K562 (cell line): ENCODE measurements around the gene RAD21L1. TPM values are rescaled to one million over a fixed set of nuclear protein-coding genes. Genes with fewer than 3 reads are reported as not detected.

Source experiments
- HSF4 ChIP-seq: fragments of 250-450 bp; sonication (Bioruptor Pico); IDR thresholded peaks from 2 replicates; pipeline ENCODE4 v2.1.2; 2022; ENCODE audit warnings: mild to moderate bottlenecking, moderate library complexity, borderline replicate concordance
- KDM5B ChIP-seq: fragments of 200-600 bp; sonication (generic); IDR thresholded peaks from 2 replicates; pipeline ENCODE4 v1.6.1; 2012; ENCODE audit warnings: low read depth, mild to moderate bottlenecking, moderate library complexity, low read length, control low read depth, inconsistent platforms; ENCODE audit not compliant: insufficient replicate concordance
- NONO ChIP-seq, 2 experiments: fragments of 200-400 bp in 1 of 2; fragments of 450-650 bp in 1 of 2; formaldehyde crosslinking in 1 of 2; IDR thresholded peaks; 2 replicates each; pipeline ENCODE4 v1.6.1; 2017; ENCODE audit warnings: low read depth in 2 of 2, mild to moderate bottlenecking in 2 of 2, moderate library complexity in 2 of 2, low read length in 1 of 2
- NR3C1 ChIP-seq: sonication (generic); formaldehyde crosslinking; IDR thresholded peaks from 2 replicates; pipeline ENCODE4 v1.8.1; 2022; ENCODE audit warnings: missing genetic modification reagents
- PHF8 ChIP-seq: fragments of 200-600 bp; sonication (generic); IDR thresholded peaks from 2 replicates; pipeline ENCODE4 v1.6.1; 2012; ENCODE audit warnings: mixed run types, mild to moderate bottlenecking, inconsistent platforms, low read length, moderate library complexity, borderline replicate concordance
- ZFPM2 ChIP-seq: fragments of 250-450 bp; sonication (Bioruptor Pico); IDR thresholded peaks from 2 replicates; pipeline ENCODE4 v1.5.1; 2022; ENCODE audit warnings: mild to moderate bottlenecking
- ZNF444 ChIP-seq: fragments of 250-450 bp; sonication (Bioruptor Pico); IDR thresholded peaks from 2 replicates; pipeline ENCODE4 v1.4.0; 2020; ENCODE audit warnings: mild to moderate bottlenecking, moderate library complexity
- ZNF695 ChIP-seq: fragments of 450-650 bp; formaldehyde crosslinking; IDR thresholded peaks from 2 replicates; pipeline ENCODE4 v1.4.0; 2020; ENCODE audit warnings: mild to moderate bottlenecking, moderate library complexity
- polyA plus RNA-seq, 8 experiments: library from polyadenylated mRNA; depleted of rRNA in 4 of 8; stranded (reverse) in 5 of 8; unstranded in 3 of 8; fragments of >200 nt; fragmentation: Nextera tagmentation in 2 of 8; fragmentation: Illumina TruSeq in 1 of 8; extraction: Ambion mirVana in 2 of 8; extraction: Trizol in 1 of 8; gene quantifications; 2 replicates each; pipeline versions ENCODE4 v1.2.1 to v1.2.3, GENCODE V29; 2011 to 2014; ENCODE audit warnings: inconsistent platforms in 1 of 8, missing spikeins in 1 of 8
- total RNA-seq, 7 experiments: library from RNA; depleted of rRNA in 6 of 7; stranded (reverse); fragments of >200 nt in 6 of 7; fragmentation: Illumina TruSeq in 2 of 7; extraction: Trizol in 2 of 7; gene quantifications; 2 replicates each; pipeline versions ENCODE4 v1.2.1 to v1.2.3, GENCODE V29; 2011 to 2021; ENCODE audit warnings: low replicate concordance in 1 of 7
- TF ChIP-seq, protein P1 (sequence below): fragments of 450-650 bp; IDR thresholded peaks from 2 replicates; pipeline ENCODE4 v1.6.1; 2017; ENCODE audit warnings: antibody characterized with exemption, mild to moderate bottlenecking
- TF ChIP-seq, protein P2 (sequence below), 2 experiments: IDR thresholded peaks; 2 replicates each; pipeline ENCODE4 v1.6.1; 2011; ENCODE audit warnings: borderline replicate concordance in 1 of 2, control low read depth in 1 of 2, low read depth in 1 of 2, low read length in 1 of 2, mild to moderate bottlenecking in 1 of 2, mixed read lengths in 1 of 2, moderate library complexity in 1 of 2; ENCODE audit not compliant: insufficient read depth in 1 of 2, insufficient read length in 1 of 2, poor library complexity in 1 of 2, severe bottlenecking in 1 of 2; ENCODE audit errors: extremely low read depth in 1 of 2
- TF ChIP-seq, protein P3 (sequence below): IDR thresholded peaks from 2 replicates; pipeline ENCODE4 v1.6.1; 2011; ENCODE audit not compliant: insufficient read length; ENCODE audit errors: extremely low read depth

The RAD21L1 gene
- total and polyA plus RNA-seq, 9 of the 15 experiments (the other 6 are each of a cell fraction or from before 2014, with no cell fraction given), result 0.17 to 1.7 (median 0.45) TPM; not detected in 1

DNA sequence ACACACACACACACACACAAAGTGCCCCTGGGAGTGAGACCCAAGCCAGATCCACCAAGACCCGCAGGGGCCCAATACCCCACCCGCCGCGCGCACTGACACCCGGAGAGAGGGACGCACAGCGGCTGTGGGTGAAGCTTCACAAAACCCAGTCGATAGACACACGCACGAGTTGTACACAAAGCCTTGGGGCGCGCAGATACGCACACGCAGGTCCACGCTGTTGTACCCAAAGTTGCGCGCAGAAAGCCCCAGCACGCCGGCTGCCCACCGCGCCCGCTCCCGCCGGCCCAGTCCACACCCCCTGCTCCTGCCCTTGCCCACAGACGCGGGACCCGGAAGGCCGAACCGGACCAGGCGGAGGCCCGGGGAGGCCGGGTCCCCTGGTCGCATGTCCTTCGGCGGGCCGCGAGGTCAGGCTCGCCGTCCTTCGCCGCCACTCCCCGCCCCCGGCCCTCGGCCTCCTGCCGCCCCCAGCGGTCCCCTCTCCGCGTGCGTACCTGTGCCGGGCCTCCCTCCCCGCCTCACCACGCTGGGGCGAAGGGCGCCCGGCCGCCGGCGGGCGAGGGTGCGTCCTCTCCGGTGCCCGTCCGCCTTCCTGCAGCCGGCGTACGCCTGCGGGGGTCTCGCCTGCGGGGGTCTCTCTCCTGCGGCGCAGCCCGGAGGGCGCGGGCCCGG is 41.1 kb upstream of the RAD21L1 start, which contains the start of gene TMEM74B (continued):
- TF ChIP-seq, protein P1, sequence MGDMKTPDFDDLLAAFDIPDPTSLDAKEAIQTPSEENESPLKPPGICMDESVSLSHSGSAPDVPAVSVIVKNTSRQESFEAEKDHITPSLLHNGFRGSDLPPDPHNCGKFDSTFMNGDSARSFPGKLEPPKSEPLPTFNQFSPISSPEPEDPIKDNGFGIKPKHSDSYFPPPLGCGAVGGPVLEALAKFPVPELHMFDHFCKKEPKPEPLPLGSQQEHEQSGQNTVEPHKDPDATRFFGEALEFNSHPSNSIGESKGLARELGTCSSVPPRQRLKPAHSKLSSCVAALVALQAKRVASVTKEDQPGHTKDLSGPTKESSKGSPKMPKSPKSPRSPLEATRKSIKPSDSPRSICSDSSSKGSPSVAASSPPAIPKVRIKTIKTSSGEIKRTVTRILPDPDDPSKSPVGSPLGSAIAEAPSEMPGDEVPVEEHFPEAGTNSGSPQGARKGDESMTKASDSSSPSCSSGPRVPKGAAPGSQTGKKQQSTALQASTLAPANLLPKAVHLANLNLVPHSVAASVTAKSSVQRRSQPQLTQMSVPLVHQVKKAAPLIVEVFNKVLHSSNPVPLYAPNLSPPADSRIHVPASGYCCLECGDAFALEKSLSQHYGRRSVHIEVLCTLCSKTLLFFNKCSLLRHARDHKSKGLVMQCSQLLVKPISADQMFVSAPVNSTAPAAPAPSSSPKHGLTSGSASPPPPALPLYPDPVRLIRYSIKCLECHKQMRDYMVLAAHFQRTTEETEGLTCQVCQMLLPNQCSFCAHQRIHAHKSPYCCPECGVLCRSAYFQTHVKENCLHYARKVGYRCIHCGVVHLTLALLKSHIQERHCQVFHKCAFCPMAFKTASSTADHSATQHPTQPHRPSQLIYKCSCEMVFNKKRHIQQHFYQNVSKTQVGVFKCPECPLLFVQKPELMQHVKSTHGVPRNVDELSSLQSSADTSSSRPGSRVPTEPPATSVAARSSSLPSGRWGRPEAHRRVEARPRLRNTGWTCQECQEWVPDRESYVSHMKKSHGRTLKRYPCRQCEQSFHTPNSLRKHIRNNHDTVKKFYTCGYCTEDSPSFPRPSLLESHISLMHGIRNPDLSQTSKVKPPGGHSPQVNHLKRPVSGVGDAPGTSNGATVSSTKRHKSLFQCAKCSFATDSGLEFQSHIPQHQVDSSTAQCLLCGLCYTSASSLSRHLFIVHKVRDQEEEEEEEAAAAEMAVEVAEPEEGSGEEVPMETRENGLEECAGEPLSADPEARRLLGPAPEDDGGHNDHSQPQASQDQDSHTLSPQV, result 0 out of 2 replicates have a peak, but pooled peaks have one; percentile 33
- TF ChIP-seq HSF4, result no peak
- peak; percentile 59 for TF ChIP-seq KDM5B
- peak; percentile 57; the same call in 1 of the 2 replicates for TF ChIP-seq PHF8
- TF ChIP-seq, protein P2, sequence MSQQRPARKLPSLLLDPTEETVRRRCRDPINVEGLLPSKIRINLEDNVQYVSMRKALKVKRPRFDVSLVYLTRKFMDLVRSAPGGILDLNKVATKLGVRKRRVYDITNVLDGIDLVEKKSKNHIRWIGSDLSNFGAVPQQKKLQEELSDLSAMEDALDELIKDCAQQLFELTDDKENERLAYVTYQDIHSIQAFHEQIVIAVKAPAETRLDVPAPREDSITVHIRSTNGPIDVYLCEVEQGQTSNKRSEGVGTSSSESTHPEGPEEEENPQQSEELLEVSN (IDR thresholded peaks at IDR 0.05; ENCODE audit: borderline replicate concordance in 1 of 2, extremely low read depth in 1 of 2, insufficient read depth in 1 of 2, insufficient read length in 1 of 2, low read depth in 1 of 2, low read length in 1 of 2, poor library complexity in 1 of 2, severe bottlenecking in 1 of 2), result peak in 1 of 2 experiments; percentile 72
- TF ChIP-seq, protein P3, sequence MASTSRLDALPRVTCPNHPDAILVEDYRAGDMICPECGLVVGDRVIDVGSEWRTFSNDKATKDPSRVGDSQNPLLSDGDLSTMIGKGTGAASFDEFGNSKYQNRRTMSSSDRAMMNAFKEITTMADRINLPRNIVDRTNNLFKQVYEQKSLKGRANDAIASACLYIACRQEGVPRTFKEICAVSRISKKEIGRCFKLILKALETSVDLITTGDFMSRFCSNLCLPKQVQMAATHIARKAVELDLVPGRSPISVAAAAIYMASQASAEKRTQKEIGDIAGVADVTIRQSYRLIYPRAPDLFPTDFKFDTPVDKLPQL, result no peak
- TF ChIP-seq NONO (IDR thresholded peaks at IDR 0.05; ENCODE audit: low read depth in 2 of 2, low read length in 1 of 2), result 0 out of 4 replicates have a peak, but pooled peaks of 1 of the 2 experiments have one; percentile 28
- no peak for TF ChIP-seq ZNF695 (CRISPR knock-in tag)
- no peak for TF ChIP-seq ZFPM2 (CRISPR knock-in tag)
- TF ChIP-seq ZNF444, result no peak
- TF ChIP-seq NR3C1 (CRISPR knock-in tag), result no peak
